KG1 (cell line): ENCODE data around the gene GSTM1.
"Not testable (repeated sequence)": the region's sequence is repeated elsewhere in the genome, so short reads cannot be mapped to it uniquely, and the experiment has no call there.

Experiments
- DNase-seq: peaks from one replicate; lab custom pipeline; 2025; lab: John Stamatoyannopoulos, UW

The GSTM1 gene

DNA sequence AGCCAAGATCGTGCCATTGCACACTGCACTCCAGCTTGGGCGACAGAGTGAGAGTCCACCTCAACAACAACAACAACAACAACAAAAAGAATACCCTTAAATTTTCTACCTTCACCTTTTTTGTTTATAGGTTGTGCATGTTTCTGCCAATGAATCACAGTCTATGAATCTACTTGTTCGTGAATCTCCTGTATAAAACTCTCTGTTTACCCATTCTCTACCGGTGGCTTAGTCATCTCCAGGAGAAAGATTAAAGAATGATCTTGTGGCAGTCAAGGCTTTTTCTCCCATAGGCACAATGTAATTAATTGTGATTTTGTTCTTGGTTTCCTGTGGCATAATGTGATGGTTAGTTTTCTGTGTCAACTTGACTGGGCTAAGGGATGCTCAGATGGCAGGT lies 10.2 kb downstream of the GSTM1 start:
- not testable (repeated sequence) for DNase-seq

DNA sequence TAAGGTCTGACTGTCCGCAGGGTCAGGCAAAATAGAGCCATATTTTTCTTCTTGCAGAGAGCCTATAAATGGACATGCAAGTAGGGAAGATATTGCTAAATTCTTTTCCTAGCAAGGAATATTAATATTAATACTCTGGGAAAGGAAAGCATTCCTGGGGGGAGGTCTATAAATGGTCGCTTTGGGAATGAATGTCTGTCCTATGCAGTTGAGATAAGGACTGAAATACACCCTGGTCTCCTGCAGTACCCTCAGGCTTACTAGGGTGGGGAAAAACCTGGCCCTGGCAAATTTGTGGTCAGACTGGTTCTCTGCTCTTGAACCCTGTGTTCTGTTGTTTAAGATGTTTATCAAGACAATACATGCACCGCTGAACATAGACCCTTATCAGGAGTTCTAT lies 15.3 kb downstream of the GSTM1 start:
- DNase-seq: not testable (repeated sequence)

- DNase-seq: no peak
Observed at GRCh38 chr1:109704173-109704572, 16.6 kb downstream of the GSTM1 start.

DNA sequence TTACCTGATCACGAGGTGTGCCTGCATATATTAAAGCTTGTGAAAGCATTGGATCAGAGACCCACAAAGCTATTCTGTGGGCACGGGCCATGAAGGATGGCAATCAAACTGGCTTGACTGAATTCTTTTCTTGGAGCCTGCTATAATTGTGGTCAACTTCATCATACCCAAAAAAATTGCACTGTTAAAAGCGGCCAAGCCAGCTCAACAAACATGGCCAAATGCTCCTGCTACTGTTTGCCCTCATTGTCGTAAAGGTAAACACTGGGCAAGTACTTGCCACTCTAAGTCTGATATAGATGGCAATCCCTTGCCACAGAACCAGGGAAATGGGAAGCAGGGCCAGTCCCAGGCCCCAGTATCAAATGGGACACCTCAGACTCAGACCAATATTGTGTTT lies 17.8 kb downstream of the GSTM1 start:
- DNase-seq: no peak

DNA sequence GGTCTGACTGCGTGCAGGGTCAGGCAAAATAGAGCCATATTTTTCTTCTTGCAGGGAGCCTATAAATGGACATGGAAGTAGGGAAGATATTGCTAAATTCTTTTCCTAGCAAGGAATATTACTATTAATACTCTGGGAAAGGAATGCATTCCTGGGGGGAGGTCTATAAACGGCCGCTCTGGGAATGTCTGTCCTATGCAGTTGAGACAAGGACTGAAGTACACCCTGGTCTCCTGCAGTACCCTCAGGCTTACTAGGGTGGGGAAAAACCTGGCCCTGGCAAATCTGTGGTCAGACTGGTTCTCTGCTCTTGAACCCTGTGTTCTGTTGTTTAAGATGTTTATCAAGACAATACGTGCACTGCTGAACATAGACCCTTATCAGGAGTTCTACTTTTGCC lies 21.3 kb downstream of the GSTM1 start:
- not testable (repeated sequence) for DNase-seq

DNA sequence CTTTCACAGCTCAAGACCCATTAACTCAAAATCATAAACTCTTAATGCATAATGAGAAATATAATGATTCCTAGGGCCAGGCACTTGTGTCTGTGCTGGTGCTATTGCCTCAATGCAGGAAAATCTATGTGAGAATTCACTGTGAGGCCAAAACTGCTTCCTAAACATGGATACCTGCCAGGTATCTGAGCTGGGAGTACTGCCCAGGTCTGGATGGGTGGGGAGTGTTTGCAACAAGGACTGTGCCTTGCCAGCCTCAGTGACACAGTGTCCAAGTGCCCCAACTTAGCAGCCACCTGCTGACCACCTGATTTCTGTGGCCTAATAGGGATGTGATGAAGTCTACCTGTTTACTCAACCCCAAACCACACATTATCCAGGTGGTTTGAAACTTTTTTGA lies 22.2 kb downstream of the GSTM1 start:
- DNase-seq: not testable (repeated sequence)

DNA sequence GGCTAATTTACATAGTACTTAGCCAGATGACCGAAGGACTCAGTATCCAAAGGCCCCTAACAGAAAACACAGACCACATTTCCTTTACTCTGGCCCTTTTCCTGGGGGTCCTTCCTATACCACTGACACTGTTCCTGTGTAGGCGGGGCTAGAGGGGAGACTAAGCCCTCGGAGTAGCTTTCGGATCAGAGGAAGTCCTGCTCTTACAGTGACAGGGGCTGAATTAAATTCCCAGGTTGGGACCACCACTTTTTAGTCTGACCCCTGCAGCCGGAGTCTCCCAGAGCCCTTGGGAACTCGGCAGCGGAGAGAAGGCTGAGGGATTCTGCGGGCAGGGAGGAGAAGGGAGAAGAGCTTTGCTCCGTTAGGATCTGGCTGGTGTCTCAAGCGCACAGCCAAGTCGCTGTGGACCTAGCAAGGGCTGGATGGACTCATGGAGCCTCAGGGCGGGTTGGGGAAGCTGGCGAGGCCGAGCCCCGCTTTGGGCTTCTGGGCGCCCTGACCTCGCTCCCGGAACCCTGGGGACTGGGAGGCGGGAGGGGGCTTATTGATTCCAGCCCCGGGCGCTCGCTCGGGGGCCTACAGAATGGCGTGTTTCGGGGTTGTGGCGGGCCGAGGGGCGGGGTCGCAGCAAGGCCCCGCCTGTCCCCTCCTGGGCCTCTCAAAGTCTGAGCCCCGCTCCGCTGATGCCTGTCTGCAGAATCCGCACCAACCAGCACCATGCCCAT lies 24.1 kb downstream of the GSTM1 start, which contains the start of gene GSTM5:
TSS of gene GSTM5 (plus strand) at position 659 of the 728 bp plus-strand sequence. CDS start at position 721, 62 bp downstream.
- DNase-seq: not testable (repeated sequence)

- DNase-seq: no peak
Observed at GRCh38 chr1:109712321-109712864, 24.8 kb downstream of the GSTM1 start.

- no peak for DNase-seq
Observed at GRCh38 chr1:109713636-109714035, 26.0 kb downstream of the GSTM1 start.

DNA sequence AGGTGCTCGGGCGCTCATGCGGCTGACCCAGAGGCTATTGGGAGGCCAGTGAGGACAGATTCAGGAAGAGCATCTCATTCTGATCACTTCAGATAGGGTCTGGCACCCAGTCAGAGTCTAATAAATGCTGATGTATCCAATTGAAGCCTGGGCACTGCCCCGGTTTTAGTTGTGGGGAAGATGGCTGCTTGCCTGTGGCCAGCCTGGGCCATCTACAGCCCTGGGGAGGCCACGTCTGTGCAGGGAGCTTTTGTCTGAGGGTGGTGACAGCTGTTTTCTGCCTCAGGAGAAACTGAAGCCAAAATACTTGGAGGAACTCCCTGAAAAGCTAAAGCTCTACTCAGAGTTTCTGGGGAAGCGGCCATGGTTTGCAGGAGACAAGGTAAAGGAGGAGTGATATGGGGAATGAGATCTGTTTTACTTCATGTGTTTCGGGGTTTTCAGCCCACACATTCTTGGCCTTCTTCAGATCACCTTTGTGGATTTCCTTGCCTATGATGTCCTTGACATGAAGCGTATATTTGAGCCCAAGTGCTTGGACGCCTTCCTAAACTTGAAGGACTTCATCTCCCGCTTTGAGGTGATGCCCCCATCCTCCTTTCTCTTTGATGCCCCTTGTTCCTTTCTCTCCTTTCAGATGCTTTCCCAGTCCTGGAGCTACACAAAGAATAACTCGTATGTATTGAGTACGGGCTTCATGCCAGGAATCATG lies 27.2 kb downstream of the GSTM1 start:
- DNase-seq: no peak

GRCh38 chr1:109716121-109716520 lies 28.5 kb downstream of the GSTM1 start:
- no peak for DNase-seq

GRCh38 chr1:109716570-109717090 lies 29.0 kb downstream of the GSTM1 start:
- DNase-seq: no peak

GRCh38 chr1:109717729-109718128 lies 30.1 kb downstream of the GSTM1 start:
- no peak for DNase-seq

GRCh38 chr1:109718495-109718894 lies 30.9 kb downstream of the GSTM1 start:
- no peak for DNase-seq

GRCh38 chr1:109719337-109719837 lies 31.8 kb downstream of the GSTM1 start:
- no peak for DNase-seq

DNA sequence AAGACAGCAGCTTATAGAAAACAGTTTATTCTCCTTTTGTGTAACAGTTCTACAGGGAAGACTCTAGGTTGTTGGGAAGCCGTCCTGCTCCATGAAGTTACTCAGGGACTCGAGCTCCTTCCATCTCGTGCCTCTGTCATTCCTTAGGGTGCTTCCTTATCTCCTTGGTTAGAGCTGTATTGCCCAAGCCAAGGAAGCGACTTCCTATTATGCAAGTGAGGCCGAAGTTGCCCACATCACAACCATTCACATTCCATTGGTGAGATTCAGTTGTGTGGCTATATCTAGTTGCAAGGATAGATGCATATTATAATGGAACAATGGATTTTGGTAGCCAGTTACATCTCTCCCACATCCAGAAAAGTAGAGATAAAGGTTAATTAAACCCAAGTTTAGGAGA lies 33.4 kb downstream of the GSTM1 start:
- no peak for DNase-seq

GRCh38 chr1:109721971-109722370 lies 34.4 kb downstream of the GSTM1 start:
- DNase-seq: no peak

GRCh38 chr1:109722908-109723691 lies 35.5 kb downstream of the GSTM1 start:
- DNase-seq: no peak

GRCh38 chr1:109724933-109725332 lies 37.3 kb downstream of the GSTM1 start:
- DNase-seq: no peak

- no peak for DNase-seq
Observed at GRCh38 chr1:109725510-109725909, 37.9 kb downstream of the GSTM1 start.

- DNase-seq: no peak
Observed at GRCh38 chr1:109726007-109726406, 38.4 kb downstream of the GSTM1 start.
